H9 (cell line): ENCODE results near the gene PANK2. TPM values are rescaled to one million over a fixed set of nuclear protein-coding genes. Genes with fewer than 3 reads are reported as not detected.

Source experiments
- DNase-seq: peaks from one replicate; pipeline ENCODE4 v3.0.0-alpha.2; 2017
- H2AFZ ChIP-seq: one replicate; pipeline ENCODE4 v1.6.1; 2013; ENCODE audit warnings: mild to moderate bottlenecking, low read length, control low read depth, moderate library complexity
- H2AK5ac ChIP-seq: 2 replicates; pipeline ENCODE4 v1.6.1; 2013; ENCODE audit warnings: low read length, control low read depth, mixed read lengths; ENCODE audit not compliant: insufficient read length
- H2BK120ac ChIP-seq: one replicate; pipeline ENCODE4 v1.6.1; 2013; ENCODE audit warnings: low read depth, mild to moderate bottlenecking, low read length, control low read depth, inconsistent platforms; ENCODE audit not compliant: poor library complexity, severe bottlenecking
- H2BK12ac ChIP-seq: 2 replicates; pipeline ENCODE4 v1.6.1; 2013; ENCODE audit warnings: low read length, control low read depth, mixed read lengths, low read depth; ENCODE audit not compliant: insufficient read length
- H2BK15ac ChIP-seq: 2 replicates; pipeline ENCODE4 v1.6.1; 2013; ENCODE audit warnings: low read depth, low read length, control low read depth
- H2BK20ac ChIP-seq: one replicate; pipeline ENCODE4 v1.6.1; 2013; ENCODE audit warnings: low read depth, mild to moderate bottlenecking, low read length, control low read depth, inconsistent platforms; ENCODE audit not compliant: poor library complexity, severe bottlenecking
- H2BK5ac ChIP-seq: 2 replicates; pipeline ENCODE4 v1.6.1; 2013; ENCODE audit warnings: low read length, control low read depth, mixed read lengths; ENCODE audit not compliant: insufficient read length
- H3K14ac ChIP-seq: 2 replicates; pipeline ENCODE4 v1.6.1; 2013; ENCODE audit warnings: low read length, control low read depth; ENCODE audit not compliant: insufficient read depth
- H3K18ac ChIP-seq: 2 replicates; pipeline ENCODE4 v1.6.1; 2013; ENCODE audit warnings: low read depth, mild to moderate bottlenecking, mixed read lengths, low read length, control low read depth; ENCODE audit not compliant: insufficient read length
- H3K23ac ChIP-seq: 2 replicates; pipeline ENCODE4 v1.6.1; 2013; ENCODE audit warnings: low read length, control low read depth, mixed read lengths, low read depth; ENCODE audit not compliant: insufficient read length
- H3K23me2 ChIP-seq: 2 replicates; pipeline ENCODE4 v1.6.1; 2013; ENCODE audit warnings: low read depth, mild to moderate bottlenecking, mixed read lengths, low read length, control low read depth; ENCODE audit not compliant: insufficient read length, poor library complexity, severe bottlenecking
- H3K27ac ChIP-seq: 2 replicates; pipeline ENCODE4 v1.5.1; 2013; ENCODE audit warnings: low read length, control low read depth, mixed read lengths, low read depth; ENCODE audit not compliant: insufficient read length
- H3K27me3 ChIP-seq: 2 replicates; pipeline ENCODE4 v1.6.1; 2013; ENCODE audit warnings: low read length, control low read depth, inconsistent platforms; ENCODE audit not compliant: insufficient read depth
- H3K4ac ChIP-seq: 2 replicates; pipeline ENCODE4 v1.6.1; 2013; ENCODE audit warnings: low read depth, mild to moderate bottlenecking, control low read depth, inconsistent platforms, low read length, moderate library complexity
- H3K4me1 ChIP-seq: 2 replicates; pipeline ENCODE4 v1.6.1; 2013; ENCODE audit warnings: low read length, control low read depth, inconsistent platforms; ENCODE audit not compliant: insufficient read depth
- H3K4me2 ChIP-seq: 2 replicates; pipeline ENCODE4 v1.6.1; 2013; ENCODE audit warnings: low read length, control low read depth, mixed read lengths; ENCODE audit not compliant: insufficient read length, insufficient read depth
- H3K56ac ChIP-seq: 2 replicates; pipeline ENCODE4 v1.6.1; 2013; ENCODE audit warnings: low read depth, mild to moderate bottlenecking, mixed read lengths, low read length, control low read depth; ENCODE audit not compliant: insufficient read length
- H3K79me1 ChIP-seq: 2 replicates; pipeline ENCODE4 v1.6.1; 2013; ENCODE audit warnings: low read depth, mild to moderate bottlenecking, moderate library complexity, low read length, control low read depth, inconsistent platforms; ENCODE audit not compliant: insufficient read depth, poor library complexity, severe bottlenecking
- H3K79me2 ChIP-seq: 2 replicates; pipeline ENCODE4 v1.6.1; 2013; ENCODE audit warnings: low read length, control low read depth, inconsistent platforms; ENCODE audit not compliant: insufficient read depth
- H3K9ac ChIP-seq: 2 replicates; pipeline ENCODE4 v1.6.1; 2013; ENCODE audit warnings: low read length, control low read depth, mixed read lengths; ENCODE audit not compliant: insufficient read length; ENCODE audit errors: extremely low read depth
- H3K9me3 ChIP-seq: one replicate; pipeline ENCODE4 v1.6.1; 2013; ENCODE audit warnings: low read depth, low read length, inconsistent platforms; ENCODE audit not compliant: control insufficient read depth
- H3T11ph ChIP-seq: one replicate; pipeline ENCODE4 v1.6.1; 2013; ENCODE audit warnings: mild to moderate bottlenecking, low read length, control low read depth, inconsistent platforms
- H4K20me1 ChIP-seq: one replicate; pipeline ENCODE4 v1.6.1; 2013; ENCODE audit not compliant: control insufficient read depth, insufficient read length, insufficient read depth
- H4K5ac ChIP-seq: 2 replicates; pipeline ENCODE4 v1.6.1; 2013; ENCODE audit warnings: low read depth, mild to moderate bottlenecking, mixed read lengths, low read length, control low read depth; ENCODE audit not compliant: insufficient read length
- H4K8ac ChIP-seq: replicated peaks from 2 replicates; pipeline ENCODE4 v1.6.1; 2013; ENCODE audit warnings: low read length, control low read depth, mixed read lengths, low read depth; ENCODE audit not compliant: insufficient read length
- H4K91ac ChIP-seq: 2 replicates; pipeline ENCODE4 v1.6.1; 2013; ENCODE audit warnings: low read depth, mild to moderate bottlenecking, moderate library complexity, mixed read lengths, low read length, control low read depth; ENCODE audit not compliant: insufficient read length
- H3K27ac Mint-ChIP-seq, 3 experiments: 2 replicates in 2 of 3; 3 replicates in 1 of 3; pipeline ENCODE4 v1.8.0; 2020 to 2021; ENCODE audit warnings: mixed read lengths in 3 of 3, mild to moderate bottlenecking in 1 of 3, moderate library complexity in 1 of 3
- H3K27me3 Mint-ChIP-seq: 2 replicates; pipeline ENCODE4 v1.8.0; 2021; ENCODE audit warnings: low read depth, mild to moderate bottlenecking, moderate library complexity, mixed read lengths
- H3K36me3 Mint-ChIP-seq, 3 experiments: 2 replicates in 2 of 3; 3 replicates in 1 of 3; pipeline ENCODE4 v1.8.0; 2020 to 2021; ENCODE audit warnings: low read depth in 3 of 3, mixed read lengths in 3 of 3; ENCODE audit not compliant: insufficient read depth in 1 of 3
- H3K4me1 Mint-ChIP-seq, 2 experiments: 2 replicates each; pipeline ENCODE4 v1.8.0; 2020; ENCODE audit warnings: mixed read lengths in 2 of 2
- H3K4me3 Mint-ChIP-seq, 2 experiments: 2 replicates in 1 of 2; 3 replicates in 1 of 2; pipeline ENCODE4 v1.8.0; 2020 to 2021; ENCODE audit warnings: mild to moderate bottlenecking in 2 of 2, mixed read lengths in 2 of 2, moderate library complexity in 1 of 2
- H3K9me3 Mint-ChIP-seq, 2 experiments: 2 replicates in 1 of 2; 3 replicates in 1 of 2; pipeline ENCODE4 v1.8.0; 2020; ENCODE audit warnings: mild to moderate bottlenecking in 2 of 2, mixed read lengths in 2 of 2, moderate library complexity in 1 of 2
- WGBS: extraction: QIAGEN DNeasy Blood & Tissue Kit; methylation state at CpG from one replicate; pipeline ENCODE4 v1.1.7; 2013; ENCODE audit warnings: missing lambda C conversion rate, low lambda C conversion rate, mixed read lengths; ENCODE audit not compliant: insufficient read length; ENCODE audit errors: extremely low coverage; 5-methylcytosine and 5-hydroxymethylcytosine counted together
- microRNA-seq: library from miRNA; unstranded; fragments of <30 nt; microRNA quantifications from one replicate; pipeline ENCODE4, GENCODE V29; 2020; ENCODE audit warnings: borderline microRNAs expressed
- total RNA-seq: library from RNA; stranded (reverse); gene quantifications from 2 replicates; pipeline ENCODE4 v1.2.1, GENCODE V29; 2021
- TF ChIP-seq, protein P1 (sequence below): fragments of 200-600 bp; sonication (generic); conservative IDR thresholded peaks from 3 replicates; pipeline ENCODE4 v1.8.0; 2021; ENCODE audit warnings: antibody characterized with exemption, mild to moderate bottlenecking

The PANK2 gene
- total RNA-seq, 1 experiment from 2014 or later, result 65.4 TPM

DNA sequence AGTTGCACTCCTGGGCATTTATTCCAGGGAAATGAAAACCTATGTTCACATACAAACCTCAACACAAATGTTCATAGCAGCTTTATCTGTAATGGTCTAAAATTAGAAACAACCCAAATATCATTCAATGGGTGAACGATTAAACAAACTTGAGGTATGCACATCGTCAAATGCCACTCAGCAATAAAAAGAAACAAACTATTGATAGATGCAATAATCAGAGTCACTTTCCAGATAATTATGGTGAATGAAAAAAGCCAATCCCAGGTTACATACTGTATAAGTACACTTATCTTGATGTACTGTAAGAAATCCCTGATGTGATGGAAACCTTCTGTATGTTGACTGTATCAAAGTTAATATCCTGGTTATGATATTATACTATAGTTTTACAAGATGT lies 87.3 kb downstream of the PANK2 start:
- no peak overlapping the region for H3K18ac ChIP-seq
- no peak overlapping the region for H4K8ac ChIP-seq
- no peak overlapping the region for H2BK15ac ChIP-seq
- H2BK120ac ChIP-seq, result no peak overlapping the region
- H3K27ac ChIP-seq, result no peak overlapping the region
- H2BK12ac ChIP-seq, result no peak overlapping the region
- H4K91ac ChIP-seq, result no peak overlapping the region
- H3K9me3 ChIP-seq, result no peaks in the 10 kb centered on the region
- H3K56ac ChIP-seq, result no peak overlapping the region
- H4K20me1 ChIP-seq, result no peaks in the 10 kb centered on the region
- H3K9ac ChIP-seq, result no peak overlapping the region
- Mint-ChIP-seq H3K36me3 (no peaks in the 10 kb centered on the region; a peak in 1 of 7 replicates), H3K27ac (no peak overlapping the region), H3K4me1 (peaks cover 11 to 18% of the 10 kb centered on the region in 2 experiments), H3K9me3 (peaks cover 0 to 4% of the 10 kb centered on the region in 2 experiments; a peak in 2 of 5 replicates), H3K27me3 (no peaks in the 10 kb centered on the region), H3K4me3 (no peak overlapping the region)
- H3K4me2 ChIP-seq, result no peak overlapping the region
- H3K23ac ChIP-seq, result no peak overlapping the region
- DNase-seq, result no peak
- H3K4ac ChIP-seq, result no peak overlapping the region
- no peaks in the 10 kb centered on the region for H3K27me3 ChIP-seq
- H2BK5ac ChIP-seq, result no peak overlapping the region
- no peak overlapping the region for H3K14ac ChIP-seq
- H4K5ac ChIP-seq, result no peak overlapping the region
- WGBS, result no CpG with 5 or more reads among the region's 2 CpGs
- H3K79me1 ChIP-seq, result no peaks in the 10 kb centered on the region
- H3K4me1 ChIP-seq, result no peaks in the 10 kb centered on the region
- H2AFZ ChIP-seq, result no peak overlapping the region
- H2BK20ac ChIP-seq, result no peak overlapping the region
- TF ChIP-seq, protein P1, sequence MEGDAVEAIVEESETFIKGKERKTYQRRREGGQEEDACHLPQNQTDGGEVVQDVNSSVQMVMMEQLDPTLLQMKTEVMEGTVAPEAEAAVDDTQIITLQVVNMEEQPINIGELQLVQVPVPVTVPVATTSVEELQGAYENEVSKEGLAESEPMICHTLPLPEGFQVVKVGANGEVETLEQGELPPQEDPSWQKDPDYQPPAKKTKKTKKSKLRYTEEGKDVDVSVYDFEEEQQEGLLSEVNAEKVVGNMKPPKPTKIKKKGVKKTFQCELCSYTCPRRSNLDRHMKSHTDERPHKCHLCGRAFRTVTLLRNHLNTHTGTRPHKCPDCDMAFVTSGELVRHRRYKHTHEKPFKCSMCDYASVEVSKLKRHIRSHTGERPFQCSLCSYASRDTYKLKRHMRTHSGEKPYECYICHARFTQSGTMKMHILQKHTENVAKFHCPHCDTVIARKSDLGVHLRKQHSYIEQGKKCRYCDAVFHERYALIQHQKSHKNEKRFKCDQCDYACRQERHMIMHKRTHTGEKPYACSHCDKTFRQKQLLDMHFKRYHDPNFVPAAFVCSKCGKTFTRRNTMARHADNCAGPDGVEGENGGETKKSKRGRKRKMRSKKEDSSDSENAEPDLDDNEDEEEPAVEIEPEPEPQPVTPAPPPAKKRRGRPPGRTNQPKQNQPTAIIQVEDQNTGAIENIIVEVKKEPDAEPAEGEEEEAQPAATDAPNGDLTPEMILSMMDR, result no peak
- no peak overlapping the region for H2AK5ac ChIP-seq
- H3K23me2 ChIP-seq, result no peaks in the 10 kb centered on the region
- no peak overlapping the region for H3T11ph ChIP-seq
- no peaks in the 10 kb centered on the region; the same call in 1 of the 2 replicates for H3K79me2 ChIP-seq

Small RNA genes within 50 kb of the gene (microRNA-seq; reads per million reads assigned to microRNA genes)
- 0.35 reads per million for gene MIR103A2
- gene MIR103B2, result not detected

Other genes with a start within 250 kb of the PANK2 start
- gene GFRA4, start 226.0 kb upstream of the PANK2 start, total RNA-seq, result not detected in 2 replicates
- 4.0 and 4.4 TPM in 2 replicates for gene ADAM33, start 207.4 kb upstream of the PANK2 start, total RNA-seq
- not detected in 2 replicates for gene SIGLEC1, start 176.8 kb upstream of the PANK2 start, total RNA-seq
- 2.7 and 2.9 TPM in 2 replicates for gene HSPA12B, start 156.7 kb upstream of the PANK2 start, total RNA-seq
- gene ADISSP, start 121.6 kb upstream of the PANK2 start, total RNA-seq, result 79.2 and 80.9 TPM in 2 replicates
- gene SPEF1, start 107.9 kb upstream of the PANK2 start, total RNA-seq, result 0.22 and 0.24 TPM in 2 replicates
- 63.1 and 64.0 TPM in 2 replicates for gene CENPB, start 102.6 kb upstream of the PANK2 start, total RNA-seq
- 22.9 and 24.0 TPM in 2 replicates for gene CDC25B, start 93.1 kb upstream of the PANK2 start, total RNA-seq
- gene AP5S1, start 68.8 kb upstream of the PANK2 start, total RNA-seq, result 3.9 and 4.1 TPM in 2 replicates
- 24.2 and 24.3 TPM in 2 replicates for gene MAVS, start 42.6 kb upstream of the PANK2 start, total RNA-seq
- 19.2 and 20.4 TPM in 2 replicates for gene RNF24, start 126.2 kb downstream of the PANK2 start, total RNA-seq